GM23248 (cell line): ENCODE data around the gene PYGB. TPM values are rescaled to one million over a fixed set of nuclear protein-coding genes. Genes with fewer than 3 reads are reported as not detected.

Experiments used
- DNase-seq: peaks from one replicate; pipeline ENCODE4 v3.0.0-alpha.2; 2015
- H2AFZ ChIP-seq: fragments of 200-600 bp; sonication (generic); 2 replicates; pipeline ENCODE4 v1.6.1; 2016; ENCODE audit warnings: antibody characterized with exemption
- H3F3A ChIP-seq: fragments of 200-600 bp; sonication (generic); 2 replicates; pipeline ENCODE4 v1.6.1; 2016; ENCODE audit warnings: mild to moderate bottlenecking, antibody characterized with exemption, mixed run types; ENCODE audit not compliant: insufficient read depth
- H3K27ac ChIP-seq: fragments of 200-600 bp; sonication (generic); 2 replicates; pipeline ENCODE4 v1.5.1; 2016; ENCODE audit warnings: mild to moderate bottlenecking
- H3K27me3 ChIP-seq: fragments of 200-600 bp; sonication (generic); replicated peaks from 2 replicates; pipeline ENCODE4 v1.6.1; 2016; ENCODE audit warnings: mild to moderate bottlenecking; ENCODE audit not compliant: insufficient read depth
- H3K36me3 ChIP-seq: fragments of 200-600 bp; sonication (generic); 2 replicates; pipeline ENCODE4 v1.6.1; 2016; ENCODE audit warnings: low read depth, mild to moderate bottlenecking
- H3K4me1 ChIP-seq: fragments of 200-600 bp; sonication (generic); 2 replicates; pipeline ENCODE4 v1.6.1; 2016; ENCODE audit warnings: mild to moderate bottlenecking; ENCODE audit not compliant: insufficient read depth
- H3K4me2 ChIP-seq: fragments of 200-600 bp; sonication (generic); one replicate; pipeline ENCODE4 v1.6.1; 2016; ENCODE audit warnings: mild to moderate bottlenecking; ENCODE audit not compliant: unreplicated experiment
- H3K4me3 ChIP-seq: fragments of 200-600 bp; sonication (generic); 2 replicates; pipeline ENCODE4 v1.5.1; 2016; ENCODE audit warnings: mild to moderate bottlenecking
- H3K79me2 ChIP-seq: fragments of 200-600 bp; sonication (generic); 2 replicates; pipeline ENCODE4 v1.6.1; 2016; ENCODE audit warnings: mild to moderate bottlenecking; ENCODE audit not compliant: insufficient read depth
- H3K9ac ChIP-seq: fragments of 200-600 bp; sonication (generic); 2 replicates; pipeline ENCODE4 v1.6.1; 2016; ENCODE audit warnings: mild to moderate bottlenecking
- H3K9me2 ChIP-seq: fragments of 200-600 bp; sonication (generic); 2 replicates; pipeline ENCODE4 v1.6.1; 2016; ENCODE audit warnings: mixed run types, mild to moderate bottlenecking, moderate library complexity; ENCODE audit not compliant: insufficient read depth
- H3K9me3 ChIP-seq: fragments of 200-600 bp; sonication (generic); one replicate; pipeline ENCODE4 v1.6.1; 2017; ENCODE audit warnings: low read depth
- H4K20me1 ChIP-seq: fragments of 200-600 bp; sonication (generic); 2 replicates; pipeline ENCODE4 v1.6.0; 2016; ENCODE audit not compliant: insufficient read depth
- EZH2 ChIP-seq: fragments of 200-600 bp; sonication (generic); IDR thresholded peaks from 2 replicates; pipeline ENCODE4 v1.6.1; 2018; ENCODE audit warnings: antibody characterized with exemption, mild to moderate bottlenecking; ENCODE audit not compliant: insufficient read depth, poor library complexity, severe bottlenecking
- EZH2phosphoT487 ChIP-seq: fragments of 200-600 bp; sonication (generic); IDR thresholded peaks from 2 replicates; pipeline ENCODE4 v1.6.1; 2018; ENCODE audit warnings: antibody characterized with exemption, moderate library complexity, mild to moderate bottlenecking, low read depth; ENCODE audit not compliant: insufficient read depth
- WGBS, 2 experiments: methylation state at CpG; one replicate each; pipeline ENCODE4 v1.1.6; 2015 to 2017; ENCODE audit warnings: low lambda C conversion rate in 2 of 2, low coverage in 1 of 2; ENCODE audit errors: missing lambda C conversion rate in 2 of 2; 5-methylcytosine and 5-hydroxymethylcytosine counted together
- in situ Hi-C: fragments of 300-500 bp; cut with MboI; formaldehyde crosslinking; loops from 2 replicates; pipeline ENCODE4 v1.15.0; 2020
- polyA plus RNA-seq: library from polyadenylated mRNA; unstranded; fragments of >200 nt; fragmentation: Nextera tagmentation; extraction: Ambion mirVana; gene quantifications from 2 replicates; pipeline ENCODE4 v1.2.1, GENCODE V29; 2016
- total RNA-seq: library from RNA; depleted of rRNA; stranded (reverse); fragments of >200 nt; shearing (Covaris generic); gene quantifications from 2 replicates; pipeline ENCODE4 v1.2.3, GENCODE V29; 2014

Gene PYGB
- total and polyA plus RNA-seq, 2 experiments from 2014 or later, result 74.1 to 116 TPM

- no peak overlapping the region for H3K4me2 ChIP-seq
- no peaks in the 10 kb centered on the region for H3K36me3 ChIP-seq
- H3K4me3 ChIP-seq, result no peak overlapping the region
- H3K4me1 ChIP-seq, result no peaks in the 10 kb centered on the region; the same call in 1 of the 2 replicates
- in situ Hi-C loops, result loop anchor here (5.0 to 10.0 kb wide), 2 partner anchors 106 to 302 kb away; partner anchors contain the start of gene APMAP
- no peak overlapping the region for H3K9ac ChIP-seq
- WGBS, 2 experiments, result 62 to 71% methylated on average over 24 of the region's 24 CpGs
- no peaks in the 10 kb centered on the region for H3K27me3 ChIP-seq
- no peak overlapping the region for H2AFZ ChIP-seq
- peak overlapping the region; percentile 35 for H3K27ac ChIP-seq
- no peaks in the 10 kb centered on the region for H3K9me3 ChIP-seq
- no peak for TF ChIP-seq EZH2phosphoT487
- no peak for TF ChIP-seq EZH2
- DNase-seq, result peak; percentile 71
- no peaks in the 10 kb centered on the region for H3K79me2 ChIP-seq
- no peaks in the 10 kb centered on the region for H4K20me1 ChIP-seq
- H3F3A ChIP-seq, result peaks cover 29% of the 10 kb centered on the region
- H3K9me2 ChIP-seq, result no peaks in the 10 kb centered on the region
These were observed 48.5 kb downstream of the PYGB start for GRCh38 chr20:25296094-25297093.

GRCh38 chr20:25297141-25297905, 49.4 kb downstream of the PYGB start:
- Histone ChIP-seq H3K27me3 (no peaks in the 10 kb centered on the region), H3K27ac (peak overlapping the region; percentile 35), H3K4me1 (no peaks in the 10 kb centered on the region; the same call in 1 of the 2 replicates), H3F3A (peaks cover 29% of the 10 kb centered on the region), H3K9me3 (no peaks in the 10 kb centered on the region), H3K9me2 (no peaks in the 10 kb centered on the region), H4K20me1 (no peaks in the 10 kb centered on the region), H3K36me3 (no peaks in the 10 kb centered on the region), H3K9ac (no peak overlapping the region), H2AFZ (no peak overlapping the region), H3K4me2 (no peak overlapping the region), H3K4me3 (no peak overlapping the region), H3K79me2 (no peaks in the 10 kb centered on the region)
- no peak for TF ChIP-seq EZH2phosphoT487
- no peak for TF ChIP-seq EZH2
- in situ Hi-C loops, result loop anchor here (5.0 to 10.0 kb wide), 2 partner anchors 105 to 303 kb away; partner anchors contain the start of gene APMAP
- no peak for DNase-seq
- 73 to 81% methylated on average over 7 to 10 of the region's 10 CpGs for WGBS, 2 experiments

GRCh38 chr20:25299806-25300205, 51.9 kb downstream of the PYGB start:
- H2AFZ ChIP-seq, result no peak overlapping the region
- WGBS, 2 experiments, result 82 to 88% methylated on average over 9 of the region's 9 CpGs
- H3K79me2 ChIP-seq, result no peaks in the 10 kb centered on the region
- no peaks in the 10 kb centered on the region; the same call in 1 of the 2 replicates for H3K4me1 ChIP-seq
- H3K4me3 ChIP-seq, result no peak overlapping the region
- H3K9me3 ChIP-seq, result no peaks in the 10 kb centered on the region
- peak; percentile 60 for DNase-seq
- H3K27ac ChIP-seq, result peak overlapping the region; percentile 53
- peaks cover 29% of the 10 kb centered on the region for H3F3A ChIP-seq
- no peaks in the 10 kb centered on the region for H3K36me3 ChIP-seq
- in situ Hi-C loops, result loop anchor here (5.0 to 10.0 kb wide), 2 partner anchors 102 to 305 kb away; partner anchors contain the start of gene APMAP
- no peaks in the 10 kb centered on the region for H4K20me1 ChIP-seq
- no peaks in the 10 kb centered on the region for H3K27me3 ChIP-seq
- no peaks in the 10 kb centered on the region for H3K9me2 ChIP-seq
- no peak overlapping the region for H3K4me2 ChIP-seq
- TF ChIP-seq EZH2phosphoT487 (no peak), EZH2 (no peak)
- H3K9ac ChIP-seq, result peak overlapping the region; percentile 33; the same call in 1 of the 2 replicates
